GM23338 (cell line): ENCODE data around the gene NPHP1. TPM values are rescaled to one million over a fixed set of nuclear protein-coding genes. Genes with fewer than 3 reads are reported as not detected.
A peak's percentile ranks its signal among the peaks of the same experiment; 100 is the strongest.

Source experiments
- ATAC-seq: fragments of 200-7000 bp; cut with Tn5 transposase; 3 replicates; pipeline ENCODE4 v1.9.1; 2020
- DNase-seq: peaks from one replicate; pipeline ENCODE4 v3.0.0-alpha.2; 2015; ENCODE audit warnings: low spot score
- H2AFZ ChIP-seq: fragments of 200-600 bp; sonication (generic); 2 replicates; pipeline ENCODE4 v1.8.0; 2016; ENCODE audit warnings: antibody characterized with exemption, mild to moderate bottlenecking, moderate library complexity
- H3F3A ChIP-seq: fragments of 200-600 bp; sonication (generic); replicated peaks from 2 replicates; pipeline ENCODE4 v1.8.0; 2017; ENCODE audit warnings: antibody characterized with exemption, mixed run types, low read depth
- H3K27ac ChIP-seq: fragments of 200-600 bp; sonication (generic); 2 replicates; pipeline ENCODE4 v1.6.1; 2016; ENCODE audit warnings: low read depth
- H3K27me3 ChIP-seq: fragments of 200-600 bp; sonication (generic); 2 replicates; pipeline ENCODE4 v1.8.0; 2016; ENCODE audit warnings: mild to moderate bottlenecking, mixed run types, moderate library complexity; ENCODE audit not compliant: insufficient read depth
- H3K36me3 ChIP-seq: fragments of 200-600 bp; sonication (generic); 2 replicates; pipeline ENCODE4 v1.8.0; 2016; ENCODE audit warnings: mild to moderate bottlenecking; ENCODE audit not compliant: insufficient read depth
- H3K4me1 ChIP-seq: fragments of 200-600 bp; sonication (generic); 2 replicates; pipeline ENCODE4 v1.8.0; 2016; ENCODE audit warnings: mild to moderate bottlenecking, moderate library complexity; ENCODE audit not compliant: insufficient read depth
- H3K4me2 ChIP-seq: fragments of 200-600 bp; sonication (generic); 2 replicates; pipeline ENCODE4 v1.7.1; 2017; ENCODE audit warnings: mixed run types
- H3K4me3 ChIP-seq: fragments of 200-600 bp; sonication (generic); 2 replicates; pipeline ENCODE4 v1.6.1; 2016; ENCODE audit warnings: mixed run types
- H3K79me2 ChIP-seq: fragments of 200-600 bp; sonication (generic); replicated peaks from 2 replicates; pipeline ENCODE4 v1.8.0; 2017; ENCODE audit warnings: mild to moderate bottlenecking; ENCODE audit not compliant: insufficient read depth
- H3K9me2 ChIP-seq: fragments of 200-600 bp; sonication (generic); 2 replicates; pipeline ENCODE4 v1.8.0; 2017; ENCODE audit not compliant: insufficient read depth
- H4K20me1 ChIP-seq: fragments of 200-600 bp; sonication (generic); replicated peaks from 2 replicates; pipeline ENCODE4 v1.8.0; 2017; ENCODE audit warnings: mild to moderate bottlenecking; ENCODE audit not compliant: insufficient read depth
- H3K27ac Mint-ChIP-seq: 2 replicates; pipeline ENCODE4 v1.8.0; 2020; ENCODE audit warnings: inconsistent platforms, mild to moderate bottlenecking, moderate library complexity, mixed read lengths
- H3K27me3 Mint-ChIP-seq: 3 replicates; pipeline ENCODE4 v1.8.0; 2022; ENCODE audit warnings: low read depth, mild to moderate bottlenecking, moderate library complexity, mixed read lengths, inconsistent platforms; ENCODE audit not compliant: insufficient read depth, poor library complexity
- H3K36me3 Mint-ChIP-seq: 3 replicates; pipeline ENCODE4 v1.8.0; 2021; ENCODE audit warnings: low read depth, mild to moderate bottlenecking, inconsistent platforms, moderate library complexity, mixed read lengths
- H3K4me1 Mint-ChIP-seq: 3 replicates; pipeline ENCODE4 v1.8.0; 2020; ENCODE audit warnings: mild to moderate bottlenecking, inconsistent platforms, mixed read lengths
- H3K4me3 Mint-ChIP-seq: 3 replicates; pipeline ENCODE4 v1.8.0; 2021; ENCODE audit warnings: moderate library complexity, mild to moderate bottlenecking, inconsistent platforms, mixed read lengths
- H3K9me3 Mint-ChIP-seq: 3 replicates; pipeline ENCODE4 v1.8.0; 2020; ENCODE audit warnings: moderate library complexity, mild to moderate bottlenecking, inconsistent platforms, mixed read lengths
- CREB1 ChIP-seq: fragments of 250-450 bp; sonication (Bioruptor Pico); IDR thresholded peaks from 2 replicates; pipeline ENCODE4 v1.5.0; 2020; ENCODE audit warnings: low read depth, mild to moderate bottlenecking, moderate library complexity
- CTCF ChIP-seq, 2 experiments: fragments of 200-600 bp in 1 of 2; sonication (generic) in 1 of 2; conservative IDR thresholded peaks; 2 replicates each; pipeline versions ENCODE4 v1.5.1 to v1.6.1; 2016 to 2017; ENCODE audit warnings: antibody characterized with exemption in 2 of 2, low read depth in 2 of 2, mild to moderate bottlenecking in 2 of 2, moderate library complexity in 1 of 2
- EZH2 ChIP-seq: fragments of 200-600 bp; sonication (generic); IDR thresholded peaks from one replicate; pipeline ENCODE4 v1.8.0; 2017; ENCODE audit warnings: antibody characterized with exemption, mild to moderate bottlenecking, low read depth; ENCODE audit not compliant: unreplicated experiment
- JUNB ChIP-seq: IDR thresholded peaks from one replicate; pipeline ENCODE4 v1.6.1; 2016; ENCODE audit warnings: antibody characterized with exemption; ENCODE audit not compliant: unreplicated experiment
- NANOG ChIP-seq: IDR thresholded peaks from 2 replicates; pipeline ENCODE4 v1.6.1; 2016; ENCODE audit warnings: antibody characterized with exemption, borderline replicate concordance
- POLR2AphosphoS5 ChIP-seq: IDR thresholded peaks from 2 replicates; pipeline ENCODE4 v1.6.1; 2016; ENCODE audit warnings: antibody characterized with exemption, low read depth
- REST ChIP-seq: IDR thresholded peaks from one replicate; pipeline ENCODE4 v1.6.1; 2018; ENCODE audit warnings: antibody characterized with exemption; ENCODE audit not compliant: unreplicated experiment
- ZNF114 ChIP-seq: fragments of 250-450 bp; sonication (Bioruptor Pico); IDR thresholded peaks from 2 replicates; pipeline ENCODE4 v1.5.0; 2020; ENCODE audit warnings: mild to moderate bottlenecking, moderate library complexity
- ZNF331 ChIP-seq: fragments of 250-450 bp; sonication (Bioruptor Pico); IDR thresholded peaks from 2 replicates; pipeline ENCODE4 v1.5.0; 2020; ENCODE audit warnings: low read depth, mild to moderate bottlenecking, moderate library complexity
- polyA plus RNA-seq: library from polyadenylated mRNA; unstranded; fragments of >200 nt; fragmentation: Nextera tagmentation; extraction: Ambion mirVana; gene quantifications from 2 replicates; pipeline ENCODE4 v1.2.1, GENCODE V29; 2016
- total RNA-seq: library from RNA; depleted of rRNA; stranded (reverse); fragments of >200 nt; shearing (Covaris generic); gene quantifications from 2 replicates; pipeline ENCODE4 v1.2.3, GENCODE V29; 2014
- TF ChIP-seq, protein P1 (sequence below): fragments of 250-450 bp; sonication (Bioruptor Pico); IDR thresholded peaks from 2 replicates; pipeline ENCODE4 v1.5.0; 2020; ENCODE audit warnings: mild to moderate bottlenecking, moderate library complexity

Gene NPHP1
- total and polyA plus RNA-seq, 2 experiments from 2014 or later: 4.6 to 10.0 TPM

DNA sequence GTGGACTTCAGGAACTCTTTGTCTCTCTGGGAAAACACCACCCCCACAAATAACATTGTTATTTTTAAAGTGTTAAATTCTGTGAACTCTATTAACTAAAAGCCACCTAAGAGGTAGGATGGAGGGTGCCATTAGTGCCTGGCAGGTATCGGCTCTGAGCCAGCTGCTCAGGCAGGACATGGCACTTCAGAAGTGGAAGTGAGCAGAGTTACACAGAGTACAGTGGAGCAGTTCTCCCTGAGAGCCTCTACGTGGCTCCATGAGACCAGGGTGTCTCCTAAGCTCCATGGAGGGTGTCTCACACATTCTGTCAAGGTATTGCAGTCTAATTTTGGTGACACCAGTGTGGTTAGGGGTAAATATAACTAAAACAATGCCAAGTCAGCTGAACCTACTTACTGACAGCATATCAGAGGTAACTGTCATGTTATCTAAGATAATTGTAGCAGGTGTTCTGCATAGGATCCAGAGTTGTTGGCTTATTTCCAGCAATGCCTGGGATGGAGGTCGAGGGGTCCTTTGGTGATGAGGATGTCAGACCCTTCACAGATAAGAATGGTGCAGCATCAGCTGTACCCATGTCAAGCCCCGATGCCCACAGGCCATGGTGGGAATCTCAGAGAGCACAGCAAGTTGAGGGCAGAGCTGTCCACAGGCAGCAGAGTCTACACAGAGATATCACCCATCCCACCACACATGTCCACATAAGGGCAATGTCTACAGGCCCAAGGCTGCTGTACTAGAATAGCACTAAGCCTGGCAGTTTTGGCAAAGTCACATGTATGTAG lies 80.6 kb downstream of the NPHP1 start:
- no peaks in the 10 kb centered on the region for H3K9me3 Mint-ChIP-seq
- Histone ChIP-seq H3K4me3 (no peak overlapping the region), H3K4me1 (no peaks in the 10 kb centered on the region), H4K20me1 (no peaks in the 10 kb centered on the region), H3K79me2 (no peaks in the 10 kb centered on the region), H3K27ac (no peak overlapping the region), H3F3A (no peaks in the 10 kb centered on the region), H3K9me2 (no peaks in the 10 kb centered on the region), H2AFZ (no peak overlapping the region), H3K4me2 (no peak overlapping the region), H3K36me3 (no peaks in the 10 kb centered on the region), H3K27me3 (no peaks in the 10 kb centered on the region)
- no peaks in the 10 kb centered on the region for H3K4me1 Mint-ChIP-seq
- ATAC-seq (no peak), DNase-seq (peak; percentile 8)
- H3K36me3 Mint-ChIP-seq: no peaks in the 10 kb centered on the region
- no peak overlapping the region for H3K4me3 Mint-ChIP-seq
- H3K27ac Mint-ChIP-seq: no peak overlapping the region
- no peak for TF ChIP-seq ZNF331 (CRISPR knock-in tag)
- peaks cover 1% of the 10 kb centered on the region for H3K27me3 Mint-ChIP-seq

- no peaks in the 10 kb centered on the region for H3F3A ChIP-seq
- peaks cover 8% of the 10 kb centered on the region for H3K27me3 ChIP-seq
- DNase-seq: no peak
- H3K4me3 ChIP-seq: no peak overlapping the region
- H3K36me3 ChIP-seq: no peaks in the 10 kb centered on the region
- Mint-ChIP-seq H3K27ac (no peak overlapping the region), H3K9me3 (no peaks in the 10 kb centered on the region), H3K27me3 (peaks cover 8% of the 10 kb centered on the region), H3K4me1 (peaks cover 2% of the 10 kb centered on the region; the same call in 1 of the 3 replicates), H3K4me3 (no peak overlapping the region), H3K36me3 (no peaks in the 10 kb centered on the region)
- no peaks in the 10 kb centered on the region for H3K79me2 ChIP-seq
- H3K9me2 ChIP-seq: no peaks in the 10 kb centered on the region
- H3K27ac ChIP-seq: no peak overlapping the region
- ATAC-seq: no peak
- no peak overlapping the region for H2AFZ ChIP-seq
- H3K4me1 ChIP-seq: no peaks in the 10 kb centered on the region
- H4K20me1 ChIP-seq: no peaks in the 10 kb centered on the region
- H3K4me2 ChIP-seq: no peak overlapping the region
- TF ChIP-seq NANOG (no peak), JUNB (no peak), EZH2 (no peak), CTCF (conservative IDR thresholded peaks at IDR 0.05; ENCODE audit: low read depth in 2 of 2) (no peak), CREB1 (CRISPR knock-in tag) (no peak), ZNF114 (CRISPR knock-in tag) (no peak), REST (no peak), POLR2AphosphoS5 (no peak), ZNF331 (CRISPR knock-in tag) (no peak)
- TF ChIP-seq, protein P1, sequence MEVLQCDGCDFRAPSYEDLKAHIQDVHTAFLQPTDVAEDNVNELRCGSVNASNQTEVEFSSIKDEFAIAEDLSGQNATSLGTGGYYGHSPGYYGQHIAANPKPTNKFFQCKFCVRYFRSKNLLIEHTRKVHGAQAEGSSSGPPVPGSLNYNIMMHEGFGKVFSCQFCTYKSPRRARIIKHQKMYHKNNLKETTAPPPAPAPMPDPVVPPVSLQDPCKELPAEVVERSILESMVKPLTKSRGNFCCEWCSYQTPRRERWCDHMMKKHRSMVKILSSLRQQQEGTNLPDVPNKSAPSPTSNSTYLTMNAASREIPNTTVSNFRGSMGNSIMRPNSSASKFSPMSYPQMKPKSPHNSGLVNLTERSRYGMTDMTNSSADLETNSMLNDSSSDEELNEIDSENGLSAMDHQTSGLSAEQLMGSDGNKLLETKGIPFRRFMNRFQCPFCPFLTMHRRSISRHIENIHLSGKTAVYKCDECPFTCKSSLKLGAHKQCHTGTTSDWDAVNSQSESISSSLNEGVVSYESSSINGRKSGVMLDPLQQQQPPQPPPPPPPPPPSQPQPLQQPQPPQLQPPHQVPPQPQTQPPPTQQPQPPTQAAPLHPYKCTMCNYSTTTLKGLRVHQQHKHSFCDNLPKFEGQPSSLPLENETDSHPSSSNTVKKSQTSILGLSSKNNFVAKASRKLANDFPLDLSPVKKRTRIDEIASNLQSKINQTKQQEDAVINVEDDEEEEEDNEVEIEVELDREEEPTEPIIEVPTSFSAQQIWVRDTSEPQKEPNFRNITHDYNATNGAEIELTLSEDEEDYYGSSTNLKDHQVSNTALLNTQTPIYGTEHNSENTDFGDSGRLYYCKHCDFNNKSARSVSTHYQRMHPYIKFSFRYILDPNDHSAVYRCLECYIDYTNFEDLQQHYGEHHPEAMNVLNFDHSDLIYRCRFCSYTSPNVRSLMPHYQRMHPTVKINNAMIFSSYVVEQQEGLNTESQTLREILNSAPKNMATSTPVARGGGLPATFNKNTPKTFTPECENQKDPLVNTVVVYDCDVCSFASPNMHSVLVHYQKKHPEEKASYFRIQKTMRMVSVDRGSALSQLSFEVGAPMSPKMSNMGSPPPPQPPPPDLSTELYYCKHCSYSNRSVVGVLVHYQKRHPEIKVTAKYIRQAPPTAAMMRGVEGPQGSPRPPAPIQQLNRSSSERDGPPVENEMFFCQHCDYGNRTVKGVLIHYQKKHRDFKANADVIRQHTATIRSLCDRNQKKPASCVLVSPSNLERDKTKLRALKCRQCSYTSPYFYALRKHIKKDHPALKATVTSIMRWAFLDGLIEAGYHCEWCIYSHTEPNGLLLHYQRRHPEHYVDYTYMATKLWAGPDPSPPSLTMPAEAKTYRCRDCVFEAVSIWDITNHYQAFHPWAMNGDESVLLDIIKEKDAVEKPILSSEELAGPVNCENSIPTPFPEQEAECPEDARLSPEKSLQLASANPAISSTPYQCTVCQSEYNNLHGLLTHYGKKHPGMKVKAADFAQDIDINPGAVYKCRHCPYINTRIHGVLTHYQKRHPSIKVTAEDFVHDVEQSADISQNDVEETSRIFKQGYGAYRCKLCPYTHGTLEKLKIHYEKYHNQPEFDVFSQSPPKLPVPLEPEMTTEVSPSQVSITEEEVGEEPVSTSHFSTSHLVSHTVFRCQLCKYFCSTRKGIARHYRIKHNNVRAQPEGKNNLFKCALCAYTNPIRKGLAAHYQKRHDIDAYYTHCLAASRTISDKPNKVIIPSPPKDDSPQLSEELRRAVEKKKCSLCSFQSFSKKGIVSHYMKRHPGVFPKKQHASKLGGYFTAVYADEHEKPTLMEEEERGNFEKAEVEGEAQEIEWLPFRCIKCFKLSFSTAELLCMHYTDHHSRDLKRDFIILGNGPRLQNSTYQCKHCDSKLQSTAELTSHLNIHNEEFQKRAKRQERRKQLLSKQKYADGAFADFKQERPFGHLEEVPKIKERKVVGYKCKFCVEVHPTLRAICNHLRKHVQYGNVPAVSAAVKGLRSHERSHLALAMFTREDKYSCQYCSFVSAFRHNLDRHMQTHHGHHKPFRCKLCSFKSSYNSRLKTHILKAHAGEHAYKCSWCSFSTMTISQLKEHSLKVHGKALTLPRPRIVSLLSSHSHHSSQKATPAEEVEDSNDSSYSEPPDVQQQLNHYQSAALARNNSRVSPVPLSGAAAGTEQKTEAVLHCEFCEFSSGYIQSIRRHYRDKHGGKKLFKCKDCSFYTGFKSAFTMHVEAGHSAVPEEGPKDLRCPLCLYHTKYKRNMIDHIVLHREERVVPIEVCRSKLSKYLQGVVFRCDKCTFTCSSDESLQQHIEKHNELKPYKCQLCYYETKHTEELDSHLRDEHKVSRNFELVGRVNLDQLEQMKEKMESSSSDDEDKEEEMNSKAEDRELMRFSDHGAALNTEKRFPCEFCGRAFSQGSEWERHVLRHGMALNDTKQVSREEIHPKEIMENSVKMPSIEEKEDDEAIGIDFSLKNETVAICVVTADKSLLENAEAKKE: no peak
These were observed 83.2 kb downstream of the NPHP1 start for GRCh38 chr2:110121592-110121991.
